Lung (tissue), 12 donors: ENCODE measurements around the gene ARHGEF7. TPM values are rescaled to one million over a fixed set of nuclear protein-coding genes. Genes with fewer than 3 reads are reported as not detected.

Experiments used
- ATAC-seq: fragments of 200-7000 bp; cut with Tn5 transposase; one replicate; pipeline ENCODE4 v1.9.1; 2020; ENCODE audit warnings: moderate number of reproducible peaks; ENCODE audit not compliant: insufficient read depth, low FRiP score
- DNase-seq, 3 donors: peaks; one replicate each; pipeline ENCODE4 v3.0.0-alpha.2; 2013 to 2017
- H3K27ac ChIP-seq, 2 donors: one replicate each; pipeline ENCODE4 v1.5.1; 2013; ENCODE audit warnings: mild to moderate bottlenecking in 2 of 2, moderate library complexity in 2 of 2, control low read depth in 1 of 2, inconsistent platforms in 1 of 2, low read depth in 1 of 2, low read length in 1 of 2
- H3K27me3 ChIP-seq, 3 donors: one replicate each; pipeline ENCODE4 v1.5.1; 2013; ENCODE audit warnings: low read length in 2 of 3; ENCODE audit not compliant: control insufficient read depth in 3 of 3, insufficient read depth in 3 of 3
- H3K36me3 ChIP-seq, 4 donors: one replicate each; pipeline ENCODE4 v1.5.1; 2013; ENCODE audit warnings: low read length in 4 of 4, mild to moderate bottlenecking in 1 of 4, moderate library complexity in 1 of 4; ENCODE audit not compliant: control insufficient read depth in 4 of 4, insufficient read depth in 4 of 4
- H3K4me1 ChIP-seq, 5 donors: one replicate each; pipeline ENCODE4 v1.5.1; 2013; ENCODE audit warnings: low read length in 5 of 5, mild to moderate bottlenecking in 2 of 5, moderate library complexity in 1 of 5; ENCODE audit not compliant: control insufficient read depth in 5 of 5, insufficient read depth in 5 of 5
- H3K4me3 ChIP-seq: one replicate; pipeline ENCODE4 v1.5.1; 2013; ENCODE audit warnings: mild to moderate bottlenecking, control low read depth, moderate library complexity
- H3K9ac ChIP-seq, 2 donors: one replicate each; pipeline ENCODE4 v1.5.1; 2013; ENCODE audit warnings: low read length in 2 of 2, control low read depth in 1 of 2; ENCODE audit not compliant: insufficient read depth in 1 of 2
- H3K9me3 ChIP-seq, 4 donors: one replicate each; pipeline ENCODE4 v1.5.1; 2013; ENCODE audit warnings: low read length in 3 of 4, mild to moderate bottlenecking in 1 of 4, moderate library complexity in 1 of 4; ENCODE audit not compliant: control insufficient read depth in 4 of 4, insufficient read depth in 3 of 4
- CTCF ChIP-seq: IDR thresholded peaks from 2 replicates; pipeline ENCODE4 v1.5.1; 2012; ENCODE audit warnings: mild to moderate bottlenecking; ENCODE audit errors: control extremely low read depth, extremely low read depth
- WGBS, 2 donors: extraction: QIAGEN DNeasy Blood & Tissue Kit; methylation state at CpG; one replicate each; pipeline ENCODE4 v1.1.7; 2013; 5-methylcytosine and 5-hydroxymethylcytosine counted together
- polyA plus RNA-seq, 2 donors: library from polyadenylated mRNA; stranded (reverse); fragments of 200-250 nt; gene quantifications; one replicate each; pipeline ENCODE4 v1.2.1, GENCODE V29; 2013
- total RNA-seq, 2 donors: library from RNA; depleted of rRNA in 1 of 2; stranded (reverse); fragments of >200 nt in 1 of 2; gene quantifications; one replicate each; pipeline ENCODE4 v1.2.1, GENCODE V29; 2014 to 2021
- donor health status: control.
- donor health status: control.
- donor health status: Bipolar disorder and iron deficiency.
- donor health status: healthy.
- donor health status: DM: yes; HTN: yes; CAD: no.

The ARHGEF7 gene
- total and polyA plus RNA-seq, 4 donors = 20.9 to 143 (median 37.8) TPM

- no peak for DNase-seq
- Histone ChIP-seq H3K36me3 (no peaks in the 10 kb centered on the region), H3K9me3 (no peaks in the 10 kb centered on the region), H3K27ac (no peak overlapping the region), H3K27me3 (no peaks in the 10 kb centered on the region), H3K9ac (no peak overlapping the region), H3K4me1 (peaks cover 0 to 27% (median 0%) of the 10 kb centered on the region in 5 donors), H3K4me3 (no peak overlapping the region)
- ATAC-seq = no peak
- 89% methylated on average over 30 of the region's 30 CpGs for WGBS, 2 donors
- no peak for TF ChIP-seq CTCF
These were observed 213.7 kb downstream of the ARHGEF7 start for GRCh38 chr13:111328574-111329410.

GRCh38 chr13:111329641-111330040, 214.5 kb downstream of the ARHGEF7 start:
- H3K27ac ChIP-seq = no peak overlapping the region
- no peak for TF ChIP-seq CTCF
- H3K4me3 ChIP-seq = no peak overlapping the region
- WGBS, 2 donors = 91 to 94% methylated on average over 7 of the region's 7 CpGs
- no peaks in the 10 kb centered on the region for H3K27me3 ChIP-seq
- DNase-seq = no peak
- no peak for ATAC-seq
- H3K36me3 ChIP-seq = no peaks in the 10 kb centered on the region
- H3K9ac ChIP-seq = no peak overlapping the region
- peaks cover 0 to 22% (median 0%) of the 10 kb centered on the region in 5 donors for H3K4me1 ChIP-seq
- H3K9me3 ChIP-seq = peaks cover 0 to 2% (median 0%) of the 10 kb centered on the region in 4 donors

GRCh38 chr13:111330066-111330610, 215.0 kb downstream of the ARHGEF7 start:
- H3K27me3 ChIP-seq = no peaks in the 10 kb centered on the region

More at GRCh38 chr13:111330066-111330610, 215.0 kb downstream of the ARHGEF7 start:
- ATAC-seq (no peak), DNase-seq (peak in 2 of 3 donors; percentile 68 to 87)
- H3K27ac ChIP-seq = no peak overlapping the region
- H3K9me3 ChIP-seq = peaks cover 0 to 2% (median 0%) of the 10 kb centered on the region in 4 donors
- H3K4me1 ChIP-seq = peaks cover 0 to 27% (median 0%) of the 10 kb centered on the region in 5 donors
- H3K9ac ChIP-seq = no peak overlapping the region
- WGBS, 2 donors = 68 to 78% methylated on average over 11 of the region's 11 CpGs
- TF ChIP-seq CTCF = no peak
- no peaks in the 10 kb centered on the region for H3K36me3 ChIP-seq
- no peak overlapping the region for H3K4me3 ChIP-seq
